ENCODE data around the gene CHMP2A.

DNA sequence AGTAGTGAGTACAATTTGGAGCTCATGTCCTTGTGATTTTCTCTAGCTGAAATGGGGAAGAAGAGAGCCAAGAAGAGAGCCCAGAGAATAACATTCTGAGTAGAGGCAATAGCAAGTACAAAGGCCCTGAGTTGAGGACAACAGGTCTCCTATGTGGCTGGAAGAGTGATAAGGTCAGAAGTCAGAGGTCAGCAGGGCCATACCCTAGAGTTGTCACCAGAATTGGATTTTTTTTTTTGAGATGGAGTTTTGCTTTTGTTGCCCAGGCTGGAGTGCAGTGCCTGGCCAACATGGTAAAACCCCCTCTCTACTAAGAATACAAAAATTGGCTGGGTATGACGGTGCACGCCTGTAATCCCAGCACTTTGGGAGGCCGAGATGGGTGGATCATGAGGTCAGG lies 19.0 kb downstream of the CHMP2A start:
- no peak for TF ChIP-seq POLR2AphosphoS5 (IDR thresholded peaks at IDR 0.05; ENCODE audit: low read depth)
- TF ChIP-seq, protein P1, sequence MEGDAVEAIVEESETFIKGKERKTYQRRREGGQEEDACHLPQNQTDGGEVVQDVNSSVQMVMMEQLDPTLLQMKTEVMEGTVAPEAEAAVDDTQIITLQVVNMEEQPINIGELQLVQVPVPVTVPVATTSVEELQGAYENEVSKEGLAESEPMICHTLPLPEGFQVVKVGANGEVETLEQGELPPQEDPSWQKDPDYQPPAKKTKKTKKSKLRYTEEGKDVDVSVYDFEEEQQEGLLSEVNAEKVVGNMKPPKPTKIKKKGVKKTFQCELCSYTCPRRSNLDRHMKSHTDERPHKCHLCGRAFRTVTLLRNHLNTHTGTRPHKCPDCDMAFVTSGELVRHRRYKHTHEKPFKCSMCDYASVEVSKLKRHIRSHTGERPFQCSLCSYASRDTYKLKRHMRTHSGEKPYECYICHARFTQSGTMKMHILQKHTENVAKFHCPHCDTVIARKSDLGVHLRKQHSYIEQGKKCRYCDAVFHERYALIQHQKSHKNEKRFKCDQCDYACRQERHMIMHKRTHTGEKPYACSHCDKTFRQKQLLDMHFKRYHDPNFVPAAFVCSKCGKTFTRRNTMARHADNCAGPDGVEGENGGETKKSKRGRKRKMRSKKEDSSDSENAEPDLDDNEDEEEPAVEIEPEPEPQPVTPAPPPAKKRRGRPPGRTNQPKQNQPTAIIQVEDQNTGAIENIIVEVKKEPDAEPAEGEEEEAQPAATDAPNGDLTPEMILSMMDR (IDR thresholded peaks at IDR 0.05; ENCODE audit: insufficient read depth, low read length): no peak
- TF ChIP-seq SPI1 (IDR thresholded peaks at IDR 0.05; ENCODE audit: borderline replicate concordance, low read depth): no peak
- TF ChIP-seq, protein P2, sequence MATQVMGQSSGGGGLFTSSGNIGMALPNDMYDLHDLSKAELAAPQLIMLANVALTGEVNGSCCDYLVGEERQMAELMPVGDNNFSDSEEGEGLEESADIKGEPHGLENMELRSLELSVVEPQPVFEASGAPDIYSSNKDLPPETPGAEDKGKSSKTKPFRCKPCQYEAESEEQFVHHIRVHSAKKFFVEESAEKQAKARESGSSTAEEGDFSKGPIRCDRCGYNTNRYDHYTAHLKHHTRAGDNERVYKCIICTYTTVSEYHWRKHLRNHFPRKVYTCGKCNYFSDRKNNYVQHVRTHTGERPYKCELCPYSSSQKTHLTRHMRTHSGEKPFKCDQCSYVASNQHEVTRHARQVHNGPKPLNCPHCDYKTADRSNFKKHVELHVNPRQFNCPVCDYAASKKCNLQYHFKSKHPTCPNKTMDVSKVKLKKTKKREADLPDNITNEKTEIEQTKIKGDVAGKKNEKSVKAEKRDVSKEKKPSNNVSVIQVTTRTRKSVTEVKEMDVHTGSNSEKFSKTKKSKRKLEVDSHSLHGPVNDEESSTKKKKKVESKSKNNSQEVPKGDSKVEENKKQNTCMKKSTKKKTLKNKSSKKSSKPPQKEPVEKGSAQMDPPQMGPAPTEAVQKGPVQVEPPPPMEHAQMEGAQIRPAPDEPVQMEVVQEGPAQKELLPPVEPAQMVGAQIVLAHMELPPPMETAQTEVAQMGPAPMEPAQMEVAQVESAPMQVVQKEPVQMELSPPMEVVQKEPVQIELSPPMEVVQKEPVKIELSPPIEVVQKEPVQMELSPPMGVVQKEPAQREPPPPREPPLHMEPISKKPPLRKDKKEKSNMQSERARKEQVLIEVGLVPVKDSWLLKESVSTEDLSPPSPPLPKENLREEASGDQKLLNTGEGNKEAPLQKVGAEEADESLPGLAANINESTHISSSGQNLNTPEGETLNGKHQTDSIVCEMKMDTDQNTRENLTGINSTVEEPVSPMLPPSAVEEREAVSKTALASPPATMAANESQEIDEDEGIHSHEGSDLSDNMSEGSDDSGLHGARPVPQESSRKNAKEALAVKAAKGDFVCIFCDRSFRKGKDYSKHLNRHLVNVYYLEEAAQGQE (IDR thresholded peaks at IDR 0.05; ENCODE audit: insufficient replicate concordance, low read depth): no peak
- no peak for TF ChIP-seq GABPA (IDR thresholded peaks at IDR 0.05; ENCODE audit: low read depth)
